ENCODE results near the gene ERBB4. TPM values are rescaled to one million over a fixed set of nuclear protein-coding genes. Genes with fewer than 3 reads are reported as not detected.

Gene ERBB4
- total RNA-seq, 2 donors from 2014 or later, result 1.0 to 32.8 TPM

DNA sequence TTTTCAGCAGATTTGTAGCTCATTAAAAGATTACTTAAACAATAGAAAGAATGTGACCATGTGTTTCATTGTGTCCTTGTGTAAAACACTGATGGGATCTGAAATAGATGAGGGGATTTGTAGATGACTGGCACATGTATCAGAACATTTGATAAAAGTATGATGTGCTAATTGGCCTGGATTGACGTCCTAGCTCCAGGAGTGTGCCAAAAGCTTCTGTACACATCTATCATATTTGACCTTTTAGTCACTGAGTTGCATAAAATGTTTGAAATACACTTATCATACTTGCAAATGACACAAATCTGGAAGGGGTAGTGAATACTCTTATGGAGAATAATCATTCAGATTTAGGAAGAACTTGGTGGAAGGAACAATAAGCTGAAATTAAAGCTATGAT is 778.5 kb downstream of the ERBB4 start:
- Histone ChIP-seq H3K9me3 (no peaks in the 10 kb centered on the region), H3K27me3 (replicated peaks; ENCODE audit: insufficient read depth) (no peaks in the 10 kb centered on the region), H3K36me3 (no peaks in the 10 kb centered on the region), H3K27ac (no peak overlapping the region), H3K4me1 (replicated peaks) (no peaks in the 10 kb centered on the region), H3K4me3 (no peak overlapping the region)
- WGBS, result 32% methylated on average over 1 of the region's 1 CpG
- DNase-seq (ENCODE audit: low spot score), result no peak
- TF ChIP-seq POLR2A (IDR thresholded peaks at IDR 0.05) (no peak), POLR2AphosphoS5 (IDR thresholded peaks at IDR 0.05) (no peak)
- TF ChIP-seq, protein P1, sequence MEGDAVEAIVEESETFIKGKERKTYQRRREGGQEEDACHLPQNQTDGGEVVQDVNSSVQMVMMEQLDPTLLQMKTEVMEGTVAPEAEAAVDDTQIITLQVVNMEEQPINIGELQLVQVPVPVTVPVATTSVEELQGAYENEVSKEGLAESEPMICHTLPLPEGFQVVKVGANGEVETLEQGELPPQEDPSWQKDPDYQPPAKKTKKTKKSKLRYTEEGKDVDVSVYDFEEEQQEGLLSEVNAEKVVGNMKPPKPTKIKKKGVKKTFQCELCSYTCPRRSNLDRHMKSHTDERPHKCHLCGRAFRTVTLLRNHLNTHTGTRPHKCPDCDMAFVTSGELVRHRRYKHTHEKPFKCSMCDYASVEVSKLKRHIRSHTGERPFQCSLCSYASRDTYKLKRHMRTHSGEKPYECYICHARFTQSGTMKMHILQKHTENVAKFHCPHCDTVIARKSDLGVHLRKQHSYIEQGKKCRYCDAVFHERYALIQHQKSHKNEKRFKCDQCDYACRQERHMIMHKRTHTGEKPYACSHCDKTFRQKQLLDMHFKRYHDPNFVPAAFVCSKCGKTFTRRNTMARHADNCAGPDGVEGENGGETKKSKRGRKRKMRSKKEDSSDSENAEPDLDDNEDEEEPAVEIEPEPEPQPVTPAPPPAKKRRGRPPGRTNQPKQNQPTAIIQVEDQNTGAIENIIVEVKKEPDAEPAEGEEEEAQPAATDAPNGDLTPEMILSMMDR (IDR thresholded peaks at IDR 0.05), result no peak
- intact Hi-C loops (cut with DNase I), result no loop called here

DNA sequence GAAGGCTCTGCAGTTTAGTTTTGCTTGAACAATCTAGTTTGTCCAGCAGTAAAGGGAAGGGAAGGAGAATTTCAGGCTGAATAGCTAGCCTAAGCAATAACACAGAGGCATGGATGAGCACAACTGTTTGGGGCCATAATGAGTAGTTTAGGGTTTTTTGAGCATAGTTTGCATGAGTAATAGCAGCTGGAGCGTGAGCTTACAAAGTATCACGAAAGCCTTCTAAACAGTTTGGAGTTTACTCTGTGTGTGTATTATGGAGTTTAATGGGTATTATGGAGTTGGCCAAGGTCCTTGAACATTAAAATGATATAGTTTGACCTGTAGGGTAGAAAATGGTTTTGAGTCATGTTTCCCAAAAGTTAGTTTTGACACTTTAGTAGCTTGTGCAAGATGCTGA is 782.3 kb downstream of the ERBB4 start:
- H3K27ac ChIP-seq, result no peak overlapping the region
- H3K4me3 ChIP-seq, result no peak overlapping the region
- intact Hi-C loops (cut with DNase I), result no loop called here
- no peaks in the 10 kb centered on the region for H3K4me1 ChIP-seq (replicated peaks)
- H3K9me3 ChIP-seq, result no peaks in the 10 kb centered on the region
- no peak for DNase-seq (ENCODE audit: low spot score)
- WGBS, result 88% methylated on average over 2 of the region's 2 CpGs
- H3K36me3 ChIP-seq, result no peaks in the 10 kb centered on the region
- TF ChIP-seq POLR2A (IDR thresholded peaks at IDR 0.05) (no peak), POLR2AphosphoS5 (IDR thresholded peaks at IDR 0.05) (no peak)
- TF ChIP-seq, protein P1 (IDR thresholded peaks at IDR 0.05), result no peak
- no peaks in the 10 kb centered on the region for H3K27me3 ChIP-seq (replicated peaks; ENCODE audit: insufficient read depth)

DNA sequence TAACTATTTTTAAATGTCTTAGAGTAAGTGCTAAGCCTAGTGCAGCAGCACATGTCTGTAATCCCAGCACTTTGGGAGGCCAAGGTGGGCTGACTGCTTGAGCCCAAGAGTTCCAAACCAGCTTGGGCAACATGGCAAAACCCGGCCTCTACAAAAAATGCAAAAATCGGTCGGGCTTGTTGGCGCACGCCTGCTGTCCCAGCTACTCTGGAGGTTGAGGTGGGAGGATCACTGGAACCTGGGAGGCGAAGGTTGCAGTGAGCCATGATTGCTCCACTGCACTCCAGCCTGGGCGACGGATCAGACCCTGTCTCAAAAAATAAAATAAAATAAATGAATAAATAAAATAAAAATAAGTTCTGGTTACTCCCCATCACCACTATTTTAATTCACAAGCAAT is 783.4 kb downstream of the ERBB4 start:
- no peak for DNase-seq (ENCODE audit: low spot score)
- H3K4me1 ChIP-seq (replicated peaks), result no peaks in the 10 kb centered on the region
- no peak overlapping the region for H3K27ac ChIP-seq
- H3K9me3 ChIP-seq, result no peaks in the 10 kb centered on the region
- no peak overlapping the region for H3K4me3 ChIP-seq
- H3K27me3 ChIP-seq (replicated peaks; ENCODE audit: insufficient read depth), result no peaks in the 10 kb centered on the region
- intact Hi-C loops (cut with DNase I), result no loop called here
- H3K36me3 ChIP-seq, result no peaks in the 10 kb centered on the region
- TF ChIP-seq POLR2AphosphoS5 (IDR thresholded peaks at IDR 0.05) (no peak), POLR2A (IDR thresholded peaks at IDR 0.05) (no peak)
- TF ChIP-seq, protein P1 (IDR thresholded peaks at IDR 0.05), result no peak
- WGBS, result 91% methylated on average over 8 of the region's 8 CpGs

DNA sequence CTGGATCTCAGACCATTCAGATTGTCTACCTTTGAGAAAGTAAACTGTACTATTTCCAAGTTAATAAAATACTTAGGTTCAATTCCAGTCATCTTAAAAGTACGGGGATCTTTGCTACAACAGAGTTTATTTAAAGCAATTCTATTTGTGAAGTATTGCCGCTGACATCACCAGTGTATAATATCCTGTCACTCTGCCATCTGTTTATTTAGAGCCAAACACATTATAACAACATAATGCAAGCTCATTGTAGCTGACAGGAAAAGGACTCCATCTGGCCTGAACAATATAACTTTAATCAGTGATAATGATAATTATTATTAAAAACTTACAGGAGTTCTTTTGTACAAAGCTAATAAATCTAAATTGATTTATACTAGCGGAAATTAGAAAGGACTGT is 786.8 kb downstream of the ERBB4 start:
- no peaks in the 10 kb centered on the region for H3K27me3 ChIP-seq (replicated peaks; ENCODE audit: insufficient read depth)
- TF ChIP-seq, protein P1 (IDR thresholded peaks at IDR 0.05), result no peak
- no peak for TF ChIP-seq POLR2AphosphoS5 (IDR thresholded peaks at IDR 0.05)
- TF ChIP-seq POLR2A (IDR thresholded peaks at IDR 0.05), result no peak
- intact Hi-C loops (cut with DNase I), result no loop called here
- no peak overlapping the region for H3K27ac ChIP-seq
- H3K9me3 ChIP-seq, result no peaks in the 10 kb centered on the region
- no peak for DNase-seq (ENCODE audit: low spot score)
- WGBS, result 55% methylated on average over 3 of the region's 3 CpGs
- H3K36me3 ChIP-seq, result no peaks in the 10 kb centered on the region
- H3K4me1 ChIP-seq (replicated peaks), result no peaks in the 10 kb centered on the region
- H3K4me3 ChIP-seq, result no peak overlapping the region

DNA sequence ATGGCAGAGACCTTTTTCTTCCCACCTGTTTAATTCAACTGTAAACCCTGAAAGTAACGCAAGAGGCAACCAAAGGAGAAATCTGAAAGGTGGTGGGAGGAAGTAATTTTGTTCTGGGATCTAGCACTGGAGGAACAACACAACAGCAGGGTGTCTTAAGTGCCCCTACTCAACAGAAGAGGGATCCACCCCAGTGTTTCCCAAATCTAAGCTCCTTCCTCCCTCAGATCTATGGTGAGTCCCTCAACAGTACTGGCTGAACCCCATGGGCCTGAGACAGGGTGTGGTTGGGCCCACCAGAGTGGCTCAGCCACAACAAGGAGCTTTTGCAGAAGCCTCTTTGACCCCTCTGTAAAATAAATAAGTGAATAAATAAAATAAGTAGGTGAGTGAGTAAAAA is 790.3 kb downstream of the ERBB4 start:
- intact Hi-C loops (cut with DNase I), result no loop called here
- WGBS, result 100% methylated on average over 1 of the region's 1 CpG
- DNase-seq (ENCODE audit: low spot score), result no peak
- Histone ChIP-seq H3K9me3 (no peaks in the 10 kb centered on the region), H3K36me3 (no peaks in the 10 kb centered on the region), H3K4me3 (no peak overlapping the region), H3K4me1 (replicated peaks) (no peaks in the 10 kb centered on the region), H3K27me3 (replicated peaks; ENCODE audit: insufficient read depth) (no peaks in the 10 kb centered on the region), H3K27ac (no peak overlapping the region)
- TF ChIP-seq, protein P1 (IDR thresholded peaks at IDR 0.05), result no peak
- TF ChIP-seq POLR2AphosphoS5 (IDR thresholded peaks at IDR 0.05) (no peak), POLR2A (IDR thresholded peaks at IDR 0.05) (no peak)

Measured in prostate gland (tissue), 2 donors.